Mesenchymal stem cell (in vitro differentiated cells and primary cell): ENCODE results near the gene SLC9A7.

Experiments used
- DNase-seq: peaks from one replicate; pipeline ENCODE4 v3.0.0-alpha.2; 2013
- H2AFZ ChIP-seq: one replicate; pipeline ENCODE4 v1.6.1; 2013; ENCODE audit warnings: low read depth, mild to moderate bottlenecking, control low read depth, inconsistent platforms, low read length, moderate library complexity
- H2AK5ac ChIP-seq: 2 replicates; pipeline ENCODE4 v1.6.1; 2013; ENCODE audit warnings: low read length, moderate library complexity, mild to moderate bottlenecking, inconsistent platforms; ENCODE audit not compliant: severe bottlenecking
- H2BK120ac ChIP-seq: one replicate; pipeline ENCODE4 v1.6.1; 2013; ENCODE audit warnings: low read depth, mild to moderate bottlenecking, inconsistent platforms, low read length, moderate library complexity
- H2BK12ac ChIP-seq, 2 experiments: one replicate each; pipeline ENCODE4 v1.6.1; 2013; ENCODE audit warnings: inconsistent platforms in 2 of 2, low read length in 2 of 2, mild to moderate bottlenecking in 2 of 2, moderate library complexity in 2 of 2, control low read depth in 1 of 2
- H2BK15ac ChIP-seq: one replicate; pipeline ENCODE4 v1.6.1; 2013; ENCODE audit warnings: mild to moderate bottlenecking, low read depth, inconsistent platforms; ENCODE audit not compliant: poor library complexity, severe bottlenecking
- H2BK5ac ChIP-seq: 2 replicates; pipeline ENCODE4 v1.6.1; 2013; ENCODE audit warnings: low read depth, mild to moderate bottlenecking, low read length, control low read depth, inconsistent platforms; ENCODE audit not compliant: poor library complexity, severe bottlenecking
- H3K14ac ChIP-seq, 2 experiments: one replicate each; pipeline ENCODE4 v1.6.1; 2013; ENCODE audit warnings: inconsistent platforms in 2 of 2, low read length in 2 of 2, control low read depth in 1 of 2, mild to moderate bottlenecking in 1 of 2, moderate library complexity in 1 of 2
- H3K18ac ChIP-seq, 2 experiments: one replicate each; pipeline ENCODE4 v1.6.1; 2013; ENCODE audit warnings: inconsistent platforms in 2 of 2, low read length in 2 of 2, control low read depth in 1 of 2, low read depth in 1 of 2, mild to moderate bottlenecking in 1 of 2
- H3K23ac ChIP-seq, 2 experiments: one replicate each; pipeline ENCODE4 v1.6.1; 2013; ENCODE audit warnings: inconsistent platforms in 2 of 2, low read length in 2 of 2, mild to moderate bottlenecking in 2 of 2, moderate library complexity in 2 of 2, control low read depth in 1 of 2
- H3K27ac ChIP-seq: 2 replicates; pipeline ENCODE4 v1.5.1; 2013; ENCODE audit warnings: mild to moderate bottlenecking, moderate library complexity, low read length, control low read depth, inconsistent platforms; ENCODE audit not compliant: poor library complexity, severe bottlenecking
- H3K27me3 ChIP-seq, 2 experiments: 2 replicates each; pipeline versions ENCODE4 v1.6.1 to v1.7.0; 2013; ENCODE audit warnings: low read length in 2 of 2, mild to moderate bottlenecking in 2 of 2, moderate library complexity in 2 of 2, control low read depth in 1 of 2, inconsistent platforms in 1 of 2; ENCODE audit not compliant: control insufficient read depth in 1 of 2, insufficient read depth in 1 of 2
- H3K36me3 ChIP-seq, 2 experiments: 2 replicates each; pipeline versions ENCODE4 v1.6.1 to v1.7.0; 2013; ENCODE audit warnings: low read length in 2 of 2, control low read depth in 1 of 2, inconsistent platforms in 1 of 2, low read depth in 1 of 2, mild to moderate bottlenecking in 1 of 2; ENCODE audit not compliant: insufficient read depth in 2 of 2, control insufficient read depth in 1 of 2
- H3K4ac ChIP-seq, 2 experiments: one replicate each; pipeline ENCODE4 v1.6.1; 2013; ENCODE audit warnings: inconsistent platforms in 2 of 2, low read length in 2 of 2, mild to moderate bottlenecking in 2 of 2, moderate library complexity in 2 of 2, control low read depth in 1 of 2, low read depth in 1 of 2
- H3K4me1 ChIP-seq: 2 replicates; pipeline ENCODE4 v1.6.1; 2013; ENCODE audit warnings: low read depth, low read length, control low read depth; ENCODE audit not compliant: control insufficient read depth, insufficient read depth
- H3K4me2 ChIP-seq: 2 replicates; pipeline ENCODE4 v1.6.1; 2013; ENCODE audit warnings: low read length, mild to moderate bottlenecking, inconsistent platforms; ENCODE audit not compliant: poor library complexity, severe bottlenecking
- H3K4me3 ChIP-seq, 2 experiments: 2 replicates each; pipeline versions ENCODE4 v1.5.1 to v1.7.0; 2013; ENCODE audit warnings: low read length in 2 of 2, mild to moderate bottlenecking in 2 of 2, control low read depth in 1 of 2, low read depth in 1 of 2; ENCODE audit not compliant: insufficient read depth in 1 of 2
- H3K79me1 ChIP-seq: replicated peaks from 2 replicates; pipeline ENCODE4 v1.6.1; 2013; ENCODE audit warnings: mild to moderate bottlenecking, control low read depth, low read length, inconsistent platforms; ENCODE audit not compliant: poor library complexity, severe bottlenecking
- H3K9ac ChIP-seq: 2 replicates; pipeline ENCODE4 v1.7.0; 2013; ENCODE audit warnings: mild to moderate bottlenecking, low read length, moderate library complexity
- H3K9me3 ChIP-seq: 2 replicates; pipeline ENCODE4 v1.7.0; 2013; ENCODE audit warnings: mild to moderate bottlenecking, low read length; ENCODE audit not compliant: control insufficient read depth
- H4K8ac ChIP-seq: one replicate; pipeline ENCODE4 v1.6.1; 2013; ENCODE audit warnings: inconsistent platforms, mild to moderate bottlenecking, low read length, moderate library complexity
- H4K91ac ChIP-seq: one replicate; pipeline ENCODE4 v1.6.1; 2013; ENCODE audit warnings: mild to moderate bottlenecking, low read length, inconsistent platforms
- WGBS: methylation state at CpG from one replicate; pipeline ENCODE4 v1.1.7; 2013; ENCODE audit warnings: mixed read lengths; 5-methylcytosine and 5-hydroxymethylcytosine counted together

The SLC9A7 gene

DNA sequence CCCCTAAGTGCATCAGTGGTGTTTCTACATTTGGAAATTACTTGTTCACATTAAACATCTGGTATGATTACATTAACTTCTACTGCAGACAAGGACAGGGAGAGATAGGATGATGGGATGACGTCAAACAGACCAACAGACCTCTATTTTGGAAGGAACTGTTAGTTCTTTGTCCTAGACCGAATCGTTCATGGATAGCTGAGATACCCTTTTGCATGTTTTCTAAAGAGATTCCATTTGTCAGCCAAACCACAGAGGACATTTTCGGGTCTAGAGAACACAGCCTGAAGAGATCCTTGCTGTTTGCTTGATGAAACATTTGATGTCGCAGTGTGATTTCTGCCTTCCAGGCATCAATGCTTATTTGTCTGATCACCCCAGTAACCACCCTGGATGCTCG is 157.6 kb downstream of the SLC9A7 start:
- peaks cover 0 to 18% of the 10 kb centered on the region in 2 experiments for H3K36me3 ChIP-seq
- 76% methylated on average over 5 of the region's 6 CpGs for WGBS
- no peak overlapping the region for H3K27ac ChIP-seq
- H2AK5ac ChIP-seq, result no peak overlapping the region
- peaks cover 5% of the 10 kb centered on the region for H3K79me1 ChIP-seq
- no peak overlapping the region for H3K4ac ChIP-seq
- H4K8ac ChIP-seq, result no peak overlapping the region
- H3K9ac ChIP-seq, result no peak overlapping the region
- no peak overlapping the region for H2BK15ac ChIP-seq
- no peak overlapping the region for H3K18ac ChIP-seq
- no peak overlapping the region for H3K14ac ChIP-seq
- H3K4me3 ChIP-seq, result no peak overlapping the region
- H2BK5ac ChIP-seq, result no peak overlapping the region
- H4K91ac ChIP-seq, result no peak overlapping the region
- peaks cover 0 to 21% of the 10 kb centered on the region in 2 experiments for H3K27me3 ChIP-seq
- no peak for DNase-seq
- H2BK120ac ChIP-seq, result no peak overlapping the region
- H2AFZ ChIP-seq, result no peak overlapping the region
- no peak overlapping the region for H2BK12ac ChIP-seq
- H3K4me2 ChIP-seq, result no peak overlapping the region
- H3K23ac ChIP-seq, result no peak overlapping the region
- no peaks in the 10 kb centered on the region for H3K4me1 ChIP-seq
- H3K9me3 ChIP-seq, result no peaks in the 10 kb centered on the region

DNA sequence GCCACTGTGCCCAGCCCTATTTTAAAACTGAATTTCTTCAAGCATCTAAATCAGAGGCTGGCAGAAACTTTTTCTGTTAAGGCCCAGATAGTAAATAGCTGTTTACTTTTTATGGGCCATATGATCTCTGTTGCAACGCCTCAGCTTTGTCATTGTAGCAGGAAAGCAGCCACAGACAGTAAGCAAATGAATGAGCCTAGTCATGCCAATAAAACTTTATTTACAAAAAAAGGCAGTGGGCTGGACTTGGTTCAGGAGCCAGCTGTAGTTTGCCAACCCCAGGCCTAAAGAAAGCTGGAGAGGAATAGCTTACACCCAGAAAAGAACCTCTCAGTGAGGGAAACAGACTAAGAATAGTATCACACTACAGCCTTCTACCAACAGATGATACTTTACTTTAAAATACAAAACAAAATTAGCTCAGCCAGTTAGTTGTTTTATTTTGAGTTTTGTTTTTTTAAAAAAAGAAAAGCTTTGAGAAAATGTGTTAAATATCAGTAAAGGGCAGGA is 159.8 kb downstream of the SLC9A7 start:
- H3K36me3 ChIP-seq, result peaks cover 0 to 16% of the 10 kb centered on the region in 2 experiments
- no peak overlapping the region for H2AFZ ChIP-seq
- H3K4ac ChIP-seq, result no peak overlapping the region
- no CpG with 5 or more reads among the region's 1 CpG for WGBS
- H2AK5ac ChIP-seq, result no peak overlapping the region
- H3K9me3 ChIP-seq, result no peaks in the 10 kb centered on the region
- H2BK120ac ChIP-seq, result no peak overlapping the region
- no peak overlapping the region for H3K4me3 ChIP-seq
- H3K4me2 ChIP-seq, result no peak overlapping the region
- no peak overlapping the region for H2BK15ac ChIP-seq
- peaks cover 0 to 19% of the 10 kb centered on the region in 2 experiments for H3K27me3 ChIP-seq
- peak; percentile 33 for DNase-seq
- no peak overlapping the region for H3K27ac ChIP-seq
- H3K23ac ChIP-seq, result no peak overlapping the region
- H2BK12ac ChIP-seq, result no peak overlapping the region
- H4K91ac ChIP-seq, result no peak overlapping the region
- no peaks in the 10 kb centered on the region for H3K4me1 ChIP-seq
- H2BK5ac ChIP-seq, result no peak overlapping the region
- H3K18ac ChIP-seq, result no peak overlapping the region
- H4K8ac ChIP-seq, result no peak overlapping the region
- no peak overlapping the region for H3K9ac ChIP-seq
- H3K79me1 ChIP-seq, result peaks cover 5% of the 10 kb centered on the region
- no peak overlapping the region for H3K14ac ChIP-seq

DNA sequence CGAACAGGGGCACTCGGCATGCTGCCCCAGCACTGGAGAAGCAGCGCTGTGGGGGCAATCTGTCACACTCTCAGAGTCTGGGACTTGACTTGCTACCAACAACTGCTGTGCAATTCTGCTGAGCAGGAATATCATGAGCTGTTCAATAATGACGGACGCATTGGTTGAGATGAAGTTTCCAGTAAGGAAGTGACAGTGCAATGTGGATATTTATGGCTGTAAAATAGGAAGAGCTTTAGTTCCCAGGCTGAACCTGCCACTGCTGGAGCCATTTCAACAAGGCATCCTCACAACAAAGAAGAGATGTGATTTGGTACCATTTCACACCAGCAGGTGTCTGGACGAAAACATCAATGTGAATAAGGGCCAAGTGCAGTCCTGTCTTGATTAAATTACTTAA is 161.1 kb downstream of the SLC9A7 start:
- H3K14ac ChIP-seq, result no peak overlapping the region
- H2BK12ac ChIP-seq, result no peak overlapping the region
- H3K4me1 ChIP-seq, result no peaks in the 10 kb centered on the region
- peaks cover 0 to 15% of the 10 kb centered on the region in 2 experiments for H3K27me3 ChIP-seq
- no peak overlapping the region for H3K4me2 ChIP-seq
- no peak overlapping the region for H2BK120ac ChIP-seq
- no peak overlapping the region for H3K27ac ChIP-seq
- no peak for DNase-seq
- H3K18ac ChIP-seq, result no peak overlapping the region
- peaks cover 0 to 16% of the 10 kb centered on the region in 2 experiments for H3K36me3 ChIP-seq
- no peak overlapping the region for H3K23ac ChIP-seq
- peaks cover 5% of the 10 kb centered on the region for H3K79me1 ChIP-seq
- no peak overlapping the region for H3K4me3 ChIP-seq
- H3K9me3 ChIP-seq, result no peaks in the 10 kb centered on the region
- no peak overlapping the region for H2BK5ac ChIP-seq
- H3K9ac ChIP-seq, result no peak overlapping the region
- no peak overlapping the region for H4K91ac ChIP-seq
- no peak overlapping the region for H4K8ac ChIP-seq
- no peak overlapping the region for H3K4ac ChIP-seq
- no peak overlapping the region for H2AK5ac ChIP-seq
- H2AFZ ChIP-seq, result no peak overlapping the region
- WGBS, result 97% methylated on average over 5 of the region's 6 CpGs
- no peak overlapping the region for H2BK15ac ChIP-seq

DNA sequence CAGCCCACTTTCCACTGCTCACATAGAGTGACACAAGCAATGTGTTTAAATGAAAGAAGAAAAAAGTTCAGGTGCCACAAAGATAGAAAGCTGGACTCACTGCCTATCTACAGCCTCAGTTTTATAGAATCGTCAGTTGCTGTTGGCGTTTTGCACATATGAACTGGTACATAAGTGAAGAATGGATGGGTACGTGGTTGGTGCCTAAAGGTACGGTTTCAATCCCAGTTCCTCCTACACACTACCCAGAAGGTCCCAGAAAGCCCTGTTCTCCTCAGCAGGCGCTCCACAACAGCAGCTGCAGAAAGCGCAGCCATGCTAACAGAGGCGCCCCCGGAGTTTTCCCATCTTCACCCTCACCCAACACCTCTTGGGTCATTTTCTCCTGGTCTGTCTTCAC is 161.7 kb downstream of the SLC9A7 start:
- H3K4me1 ChIP-seq, result no peaks in the 10 kb centered on the region
- H3K36me3 ChIP-seq, result peaks cover 0 to 16% of the 10 kb centered on the region in 2 experiments
- H3K27ac ChIP-seq, result no peak overlapping the region
- WGBS, result no CpG with 5 or more reads among the region's 8 CpGs
- H3K9me3 ChIP-seq, result no peaks in the 10 kb centered on the region
- H2AFZ ChIP-seq, result no peak overlapping the region
- no peak overlapping the region for H2BK5ac ChIP-seq
- no peak overlapping the region for H3K4me3 ChIP-seq
- H3K4me2 ChIP-seq, result no peak overlapping the region
- H3K23ac ChIP-seq, result no peak overlapping the region
- peaks cover 0 to 12% of the 10 kb centered on the region in 2 experiments for H3K27me3 ChIP-seq
- no peak overlapping the region for H4K91ac ChIP-seq
- no peak for DNase-seq
- H2AK5ac ChIP-seq, result no peak overlapping the region
- no peak overlapping the region for H2BK120ac ChIP-seq
- H3K18ac ChIP-seq, result no peak overlapping the region
- no peak overlapping the region for H2BK15ac ChIP-seq
- peaks cover 3% of the 10 kb centered on the region for H3K79me1 ChIP-seq
- no peak overlapping the region for H3K14ac ChIP-seq
- H3K4ac ChIP-seq, result no peak overlapping the region
- H2BK12ac ChIP-seq, result no peak overlapping the region
- no peak overlapping the region for H3K9ac ChIP-seq
- no peak overlapping the region for H4K8ac ChIP-seq
